Fibroblast of lung (primary cell): ENCODE results near the gene COL6A2.

Experiments
- CTCF ChIP-seq, 2 donors: IDR thresholded peaks in 1 of 2; conservative IDR thresholded peaks in 1 of 2; 1 replicate in 1 of 2; 2 replicates in 1 of 2; pipeline ENCODE4 v1.5.1; 2011 to 2012; ENCODE audit warnings: low read length in 2 of 2, control low read depth in 1 of 2, inconsistent platforms in 1 of 2, low read depth in 1 of 2, mild to moderate bottlenecking in 1 of 2
- EZH2 ChIP-seq: IDR thresholded peaks from 2 replicates; pipeline ENCODE4 v1.5.1; 2012; ENCODE audit warnings: low read length, control low read depth, mild to moderate bottlenecking; ENCODE audit errors: missing control alignments

GRCh38 chr21:46056450-46056903 is 41.4 kb upstream of the COL6A2 start:
- TF ChIP-seq CTCF (conservative IDR thresholded peaks at IDR 0.05 in 1 of 2, IDR thresholded peaks at IDR 0.05 in 1 of 2; ENCODE audit: low read depth in 1 of 2, low read length in 2 of 2) (no peak), EZH2 (no peak)
